ENCODE results near the gene PEAK1.

The PEAK1 gene

GRCh38 chr15:77335298-77335697, 84.6 kb downstream of the PEAK1 start:
- DNase-seq = no peak
- in situ Hi-C loops (cut with MboI; ENCODE audit: low pct_unique_long_range_greater_than_20kb, low sequenced_read_pairs) = no loop called here

GRCh38 chr15:77333166-77333565, 86.7 kb downstream of the PEAK1 start:
- no peak for DNase-seq
- in situ Hi-C loops (cut with MboI; ENCODE audit: low pct_unique_long_range_greater_than_20kb, low sequenced_read_pairs) = no loop called here

GRCh38 chr15:77329202-77329601, 90.7 kb downstream of the PEAK1 start:
- in situ Hi-C loops (cut with MboI; ENCODE audit: low pct_unique_long_range_greater_than_20kb, low sequenced_read_pairs) = no loop called here
- DNase-seq = no peak

- in situ Hi-C loops (cut with MboI; ENCODE audit: low pct_unique_long_range_greater_than_20kb, low sequenced_read_pairs) = no loop called here
- DNase-seq = no peak
These were observed 91.9 kb downstream of the PEAK1 start for GRCh38 chr15:77327844-77328529.

GRCh38 chr15:77327168-77327567, 92.7 kb downstream of the PEAK1 start:
- DNase-seq = no peak
- in situ Hi-C loops (cut with MboI; ENCODE audit: low pct_unique_long_range_greater_than_20kb, low sequenced_read_pairs) = no loop called here

GRCh38 chr15:77326366-77326765, 93.5 kb downstream of the PEAK1 start:
- in situ Hi-C loops (cut with MboI; ENCODE audit: low pct_unique_long_range_greater_than_20kb, low sequenced_read_pairs) = no loop called here
- DNase-seq = no peak

GRCh38 chr15:77312523-77312922, 107.4 kb downstream of the PEAK1 start:
- no peak for DNase-seq
- in situ Hi-C loops (cut with MboI; ENCODE audit: low pct_unique_long_range_greater_than_20kb, low sequenced_read_pairs) = no loop called here

- no peak for DNase-seq
- in situ Hi-C loops (cut with MboI; ENCODE audit: low pct_unique_long_range_greater_than_20kb, low sequenced_read_pairs) = no loop called here
These were observed 108.1 kb downstream of the PEAK1 start for GRCh38 chr15:77311618-77312398.

- in situ Hi-C loops (cut with MboI; ENCODE audit: low pct_unique_long_range_greater_than_20kb, low sequenced_read_pairs) = no loop called here
- DNase-seq = no peak
These were observed 108.9 kb downstream of the PEAK1 start for GRCh38 chr15:77311020-77311419.

GRCh38 chr15:77309392-77309791, 110.5 kb downstream of the PEAK1 start:
- in situ Hi-C loops (cut with MboI; ENCODE audit: low pct_unique_long_range_greater_than_20kb, low sequenced_read_pairs) = no loop called here
- DNase-seq = no peak

- no peak for DNase-seq
- in situ Hi-C loops (cut with MboI; ENCODE audit: low pct_unique_long_range_greater_than_20kb, low sequenced_read_pairs) = no loop called here
These were observed 114.0 kb downstream of the PEAK1 start for GRCh38 chr15:77305953-77306352.

GRCh38 chr15:77296773-77297337, 123.0 kb downstream of the PEAK1 start:
- in situ Hi-C loops (cut with MboI; ENCODE audit: low pct_unique_long_range_greater_than_20kb, low sequenced_read_pairs) = no loop called here

GRCh38 chr15:77295446-77295845, 124.5 kb downstream of the PEAK1 start:
- in situ Hi-C loops (cut with MboI; ENCODE audit: low pct_unique_long_range_greater_than_20kb, low sequenced_read_pairs) = no loop called here
- DNase-seq = no peak

More at GRCh38 chr15:77296773-77297337, 123.0 kb downstream of the PEAK1 start:
- DNase-seq = no peak

GRCh38 chr15:77292969-77293558, 126.8 kb downstream of the PEAK1 start:
- no peak for DNase-seq

GRCh38 chr15:77291107-77291506, 128.8 kb downstream of the PEAK1 start:
- in situ Hi-C loops (cut with MboI; ENCODE audit: low pct_unique_long_range_greater_than_20kb, low sequenced_read_pairs) = no loop called here

More at GRCh38 chr15:77292969-77293558, 126.8 kb downstream of the PEAK1 start:
- in situ Hi-C loops (cut with MboI; ENCODE audit: low pct_unique_long_range_greater_than_20kb, low sequenced_read_pairs) = no loop called here

GRCh38 chr15:77287385-77287784, 132.5 kb downstream of the PEAK1 start:
- in situ Hi-C loops (cut with MboI; ENCODE audit: low pct_unique_long_range_greater_than_20kb, low sequenced_read_pairs) = no loop called here
- DNase-seq = peak; percentile 17

More at GRCh38 chr15:77291107-77291506, 128.8 kb downstream of the PEAK1 start:
- no peak for DNase-seq

- in situ Hi-C loops (cut with MboI; ENCODE audit: low pct_unique_long_range_greater_than_20kb, low sequenced_read_pairs) = no loop called here
- no peak for DNase-seq
These were observed 134.6 kb downstream of the PEAK1 start for GRCh38 chr15:77285057-77285997.

- in situ Hi-C loops (cut with MboI; ENCODE audit: low pct_unique_long_range_greater_than_20kb, low sequenced_read_pairs) = no loop called here
- no peak for DNase-seq
These were observed 137.6 kb downstream of the PEAK1 start for GRCh38 chr15:77282333-77282732.

- no peak for DNase-seq
- in situ Hi-C loops (cut with MboI; ENCODE audit: low pct_unique_long_range_greater_than_20kb, low sequenced_read_pairs) = no loop called here
These were observed 143.0 kb downstream of the PEAK1 start for GRCh38 chr15:77276943-77277342.
